Middle frontal gyrus (tissue), 1 donor: ENCODE results near the gene IRF7.

Source experiments
- DNase-seq: peaks from one replicate; pipeline ENCODE4 v3.0.0-alpha.2; 2015; ENCODE audit warnings: low spot score; ENCODE audit errors: extremely low spot score

IRF7 gene

DNA sequence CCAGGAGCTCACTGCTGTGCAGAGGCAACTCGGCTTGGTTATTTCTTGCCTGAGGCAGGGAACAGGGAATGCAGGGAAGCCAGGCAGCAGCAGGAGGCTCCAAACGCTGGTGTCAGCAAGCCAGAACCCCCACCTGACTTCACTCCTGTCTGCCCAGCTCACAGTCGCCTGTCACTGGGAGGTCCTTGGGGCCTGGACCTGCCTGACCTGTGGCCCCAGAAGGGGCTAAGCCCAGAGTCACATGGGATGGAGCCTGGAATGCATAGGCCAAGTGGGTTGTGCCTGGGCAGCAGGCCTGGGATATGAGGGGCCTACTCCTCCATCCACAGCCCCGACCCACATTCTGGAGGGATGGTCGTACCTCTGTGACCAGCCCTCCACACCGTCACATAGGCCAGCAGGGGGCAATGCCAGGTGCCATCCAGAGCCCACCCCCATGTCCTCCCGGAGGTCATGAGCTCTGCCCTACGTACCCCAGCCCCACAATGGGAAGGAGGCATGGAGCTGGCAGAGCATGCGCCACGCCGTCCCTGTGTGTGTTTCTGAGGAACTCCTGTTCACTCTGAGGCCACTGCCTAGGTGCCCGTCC, 49.7 kb downstream of the IRF7 start:
- no peak for DNase-seq

- no peak for DNase-seq
These were observed 51.8 kb downstream of the IRF7 start for GRCh38 chr11:563812-564578.

- no peak for DNase-seq
These were observed 52.5 kb downstream of the IRF7 start for GRCh38 chr11:563066-563811.
